A673 (cell line): ENCODE measurements around the gene APOA1. TPM values are rescaled to one million over a fixed set of nuclear protein-coding genes. Genes with fewer than 3 reads are reported as not detected.

Experiments
- Bru-seq: library from RNA; stranded (reverse); fragments of 400-500 nt; gene quantifications from one replicate; lab custom pipeline; 2021; lab: Mats Ljungman, UMichigan
- BruChase-seq, 2 experiments: library from RNA; stranded (reverse); fragments of 400-500 nt; gene quantifications; one replicate each; lab custom pipeline; 2021; lab: Mats Ljungman, UMichigan
- BruUV-seq: library from RNA; stranded (reverse); fragments of 400-500 nt; replicated peaks from 2 replicates; lab custom pipeline; 2021; lab: Mats Ljungman, UMichigan
- CTCF ChIA-PET: fragments of 300-600 bp; sonication (Branson Sonifier 250); formaldehyde crosslinking; loops from one replicate; lab custom pipeline; 2022; ENCODE audit warnings: antibody characterized with exemption; lab: Charles Lee
- POLR2A ChIA-PET: fragments of 300-600 bp; sonication (Branson Sonifier 250); formaldehyde crosslinking; loops from one replicate; lab custom pipeline; 2022; ENCODE audit warnings: antibody characterized with exemption; ENCODE audit not compliant: low non-redundant PET; lab: Charles Lee
- DNase-seq: peaks from one replicate; pipeline ENCODE4 v3.0.0-alpha.2; 2015; ENCODE audit warnings: low spot score
- H3K27ac ChIP-seq: fragments of 200-600 bp; sonication (generic); 2 replicates; pipeline ENCODE4 v1.5.1; 2016; ENCODE audit warnings: mixed run types, low read depth, mild to moderate bottlenecking, mixed read lengths, antibody characterized with exemption, low read length; ENCODE audit not compliant: poor library complexity, severe bottlenecking
- H3K27me3 ChIP-seq: fragments of 200-600 bp; sonication (generic); replicated peaks from 2 replicates; pipeline ENCODE4 v1.6.1; 2017; ENCODE audit warnings: mixed run types, low read depth, mild to moderate bottlenecking, mixed read lengths, antibody characterized with exemption, low read length; ENCODE audit not compliant: insufficient read depth, poor library complexity
- H3K36me3 ChIP-seq: fragments of 200-600 bp; sonication (generic); 2 replicates; pipeline ENCODE4 v1.6.1; 2016; ENCODE audit warnings: mixed run types, mild to moderate bottlenecking, mixed read lengths, antibody characterized with exemption, low read length; ENCODE audit not compliant: insufficient read depth, poor library complexity, severe bottlenecking
- H3K4me1 ChIP-seq: fragments of 200-600 bp; sonication (generic); 2 replicates; pipeline ENCODE4 v1.6.1; 2017; ENCODE audit warnings: mixed run types, mild to moderate bottlenecking, mixed read lengths, antibody characterized with exemption, low read length; ENCODE audit not compliant: insufficient read depth, poor library complexity, severe bottlenecking
- H3K4me3 ChIP-seq: fragments of 200-600 bp; sonication (generic); 2 replicates; pipeline ENCODE4 v1.5.1; 2016; ENCODE audit warnings: low read depth, mixed run types, mild to moderate bottlenecking, mixed read lengths, low read length; ENCODE audit not compliant: poor library complexity, severe bottlenecking
- H3K9me3 ChIP-seq: fragments of 200-600 bp; sonication (generic); 2 replicates; pipeline ENCODE4 v1.6.1; 2016; ENCODE audit warnings: mixed run types, low read depth, mild to moderate bottlenecking, mixed read lengths, antibody characterized with exemption, low read length; ENCODE audit not compliant: poor library complexity, severe bottlenecking
- EZH2 ChIP-seq: fragments of 200-600 bp; sonication (generic); IDR thresholded peaks from 2 replicates; pipeline ENCODE4 v1.6.1; 2017; ENCODE audit warnings: borderline replicate concordance, low read depth, mild to moderate bottlenecking, mixed read lengths, antibody characterized with exemption, low read length; ENCODE audit not compliant: poor library complexity, severe bottlenecking
- intact Hi-C: fragments of 100-400 bp; cut with micrococcal nuclease; formaldehyde crosslinking; loops from one replicate; pipeline ENCODE4 v1.10.0; 2022; ENCODE audit not compliant: unreplicated experiment
- long read RNA-seq: library from polyadenylated mRNA; stranded (forward); transcript quantifications from one replicate; pipeline ENCODE4 v2.0.0, GENCODE V29; 2022
- total RNA-seq: library from RNA; stranded (reverse); gene quantifications from 2 replicates; pipeline ENCODE4 v1.2.3, GENCODE V29; 2021
- TF ChIP-seq, protein P1 (sequence below): fragments of 300-800, 200-600 bp; sonication (generic); conservative IDR thresholded peaks from 2 replicates; pipeline ENCODE4 v1.5.1; 2017; ENCODE audit warnings: low read depth, mild to moderate bottlenecking, antibody characterized with exemption, low read length, moderate library complexity, mixed read lengths

APOA1 gene
- total RNA-seq (0.35 and 0.43 TPM in 2 replicates), Bru-seq, nascent RNA (percentile 18 among the genes with signal in this experiment), BruChase-seq, experiment 1, labeled RNA remaining after a 2-hour chase (not detected), BruChase-seq, experiment 2, labeled RNA remaining after a 6-hour chase (percentile 21 among the genes with signal in this experiment)
- long read RNA-seq: 0 reads

- TF ChIP-seq, protein P1, sequence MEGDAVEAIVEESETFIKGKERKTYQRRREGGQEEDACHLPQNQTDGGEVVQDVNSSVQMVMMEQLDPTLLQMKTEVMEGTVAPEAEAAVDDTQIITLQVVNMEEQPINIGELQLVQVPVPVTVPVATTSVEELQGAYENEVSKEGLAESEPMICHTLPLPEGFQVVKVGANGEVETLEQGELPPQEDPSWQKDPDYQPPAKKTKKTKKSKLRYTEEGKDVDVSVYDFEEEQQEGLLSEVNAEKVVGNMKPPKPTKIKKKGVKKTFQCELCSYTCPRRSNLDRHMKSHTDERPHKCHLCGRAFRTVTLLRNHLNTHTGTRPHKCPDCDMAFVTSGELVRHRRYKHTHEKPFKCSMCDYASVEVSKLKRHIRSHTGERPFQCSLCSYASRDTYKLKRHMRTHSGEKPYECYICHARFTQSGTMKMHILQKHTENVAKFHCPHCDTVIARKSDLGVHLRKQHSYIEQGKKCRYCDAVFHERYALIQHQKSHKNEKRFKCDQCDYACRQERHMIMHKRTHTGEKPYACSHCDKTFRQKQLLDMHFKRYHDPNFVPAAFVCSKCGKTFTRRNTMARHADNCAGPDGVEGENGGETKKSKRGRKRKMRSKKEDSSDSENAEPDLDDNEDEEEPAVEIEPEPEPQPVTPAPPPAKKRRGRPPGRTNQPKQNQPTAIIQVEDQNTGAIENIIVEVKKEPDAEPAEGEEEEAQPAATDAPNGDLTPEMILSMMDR: no peak
- TF ChIP-seq EZH2: no peak
- DNase-seq: no peak
- no TSS peak for BruUV-seq
- intact Hi-C loops: no loop called here
- H3K4me1 ChIP-seq: peaks cover 6% of the 10 kb centered on the region
- CTCF ChIA-PET: interaction anchor here (0.9 kb wide), 1 partner anchor 103 kb away, joined by 3 read pairs; no protein-coding TSS in a partner anchor
- POLR2A ChIA-PET: no interaction called here
- H3K9me3 ChIP-seq: no peaks in the 10 kb centered on the region
- no peak within 1 kb of the TSS for H3K4me3 ChIP-seq
- H3K27me3 ChIP-seq: no peaks in the 10 kb centered on the region
- no peaks in the 10 kb centered on the region for H3K36me3 ChIP-seq
- no peak within 1 kb of the TSS for H3K27ac ChIP-seq
Observed at GRCh38 chr11:116837231-116838091, at the start of gene APOA1. TSS of gene APOA1 (minus strand) at chr11:116837622. CDS start at chr11:116837387, 235 bp downstream.

DNA sequence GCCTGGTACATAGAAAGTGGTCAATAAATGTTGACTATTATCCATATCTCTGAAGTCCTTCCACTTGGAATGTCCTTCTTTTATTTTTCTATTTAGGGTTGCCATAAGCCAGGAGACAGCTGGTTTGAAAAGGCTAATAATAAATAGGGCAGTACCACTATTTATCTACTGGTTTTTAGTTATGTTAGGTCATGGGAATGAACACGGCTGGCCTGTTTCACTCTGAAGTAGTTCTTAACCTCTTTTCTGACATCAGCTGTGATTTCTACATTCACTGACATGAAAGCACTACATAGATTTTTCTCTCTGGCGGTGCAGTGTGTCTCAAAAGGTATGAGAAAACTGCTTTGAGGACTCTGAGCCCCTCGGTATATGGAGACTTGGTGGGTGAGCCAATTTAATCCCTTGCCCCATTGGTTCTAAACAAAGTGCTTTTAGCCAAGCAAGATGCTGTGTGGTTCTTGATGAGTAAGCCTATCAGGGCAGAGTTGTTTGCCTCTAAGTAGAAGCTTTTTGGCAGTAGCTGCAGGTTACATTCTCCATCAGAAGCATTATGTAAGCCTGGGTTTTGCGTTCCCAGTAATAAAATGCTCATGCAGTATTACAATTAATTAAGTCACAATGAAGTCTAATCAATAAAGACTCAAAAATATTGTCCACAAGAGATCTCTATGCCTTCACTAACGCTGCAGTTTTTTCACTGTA lies 48.7 kb upstream of the APOA1 start:
- intact Hi-C loops: no loop called here
- no peak for DNase-seq
- CTCF ChIA-PET: no interaction called here
- no TSS peak for BruUV-seq
- H3K36me3 ChIP-seq: no peaks in the 10 kb centered on the region
- no peak overlapping the region for H3K27ac ChIP-seq
- POLR2A ChIA-PET: no interaction called here
- no peaks in the 10 kb centered on the region for H3K9me3 ChIP-seq
- no peak for TF ChIP-seq EZH2
- TF ChIP-seq, protein P1: no peak
- H3K4me3 ChIP-seq: no peak overlapping the region
- no peaks in the 10 kb centered on the region for H3K4me1 ChIP-seq
- H3K27me3 ChIP-seq: no peaks in the 10 kb centered on the region

- Histone ChIP-seq H3K27me3 (no peaks in the 10 kb centered on the region), H3K4me1 (peaks cover 7% of the 10 kb centered on the region), H3K36me3 (no peaks in the 10 kb centered on the region), H3K4me3 (no peak overlapping the region), H3K9me3 (no peaks in the 10 kb centered on the region), H3K27ac (no peak overlapping the region)
- no peak for TF ChIP-seq EZH2
- TF ChIP-seq, protein P1: no peak
- BruUV-seq: no TSS peak
- intact Hi-C loops: no loop called here
- no peak for DNase-seq
- ChIA-PET POLR2A (no interaction called here), CTCF (no interaction called here)
Observed at GRCh38 chr11:116882386-116882785, 45.0 kb upstream of the APOA1 start.
